ENCODE results near the gene E2F3. TPM values are rescaled to one million over a fixed set of nuclear protein-coding genes. Genes with fewer than 3 reads are reported as not detected.

The E2F3 gene
- polyA plus RNA-seq, 3 donors: 7.5 to 14.6 (median 8.9) TPM

- Mint-ChIP-seq H3K9me3 (peaks cover 0 to 2% (median 0%) of the 10 kb centered on the region in 7 donors), H3K27me3 (ENCODE audit: low read depth in 3 of 3) (no peaks in the 10 kb centered on the region), H3K4me3 (no peak overlapping the region), H3K36me3 (peaks cover 18 to 25% of the 10 kb centered on the region in 2 donors), H3K27ac (peak overlapping the region in 5 of 7 donors; percentile 30 to 83 (median 82)), H3K4me1 (peaks cover 58% of the 10 kb centered on the region)
- Histone ChIP-seq H3K27ac (ENCODE audit: low read depth in 1 of 2, low read length in 2 of 2) (peak overlapping the region in 1 of 2 donors; percentile 80), H3K9me3 (replicated peaks in 1 of 2; ENCODE audit: control insufficient read depth in 1 of 2, insufficient read depth in 1 of 2, low read length in 2 of 2) (no peaks in the 10 kb centered on the region), H3K9ac (ENCODE audit: insufficient read depth, low read length, poor library complexity, severe bottlenecking) (no peak overlapping the region), H3K4me1 (ENCODE audit: control insufficient read depth in 1 of 2, insufficient read depth in 2 of 2, low read length in 2 of 2) (peaks cover 46 to 49% of the 10 kb centered on the region in 2 donors), H3K79me2 (ENCODE audit: insufficient read depth, low read length) (peaks cover 100% of the 10 kb centered on the region), H3K4me2 (replicated peaks; ENCODE audit: extremely low read depth, low read length, poor library complexity, severe bottlenecking) (no peak overlapping the region), H3K36me3 (replicated peaks in 1 of 2; ENCODE audit: control insufficient read depth in 1 of 2, insufficient read depth in 2 of 2, low read length in 2 of 2) (peaks cover 5 to 14% of the 10 kb centered on the region in 2 donors), H4K20me1 (ENCODE audit: insufficient read depth, low read length) (peaks cover 93% of the 10 kb centered on the region), H2AFZ (ENCODE audit: insufficient read depth, low read depth, low read length, poor library complexity, severe bottlenecking) (no peak overlapping the region), H3K27me3 (ENCODE audit: control insufficient read depth in 2 of 2, insufficient read depth in 2 of 2, low read length in 2 of 2) (no peaks in the 10 kb centered on the region), H3K4me3 (replicated peaks in 1 of 3; ENCODE audit: low read depth in 2 of 3, low read length in 3 of 3) (no peak overlapping the region)
- no peak for DNase-seq
- WGBS (ENCODE audit: insufficient coverage): 80% methylated on average over 3 of the region's 3 CpGs
- intact Hi-C loops (cut with micrococcal nuclease): no loop called here
- no peak for TF ChIP-seq CTCF (IDR thresholded peaks at IDR 0.05)
Observed at GRCh38 chr6:20426177-20427082, 24.8 kb downstream of the E2F3 start.

- Mint-ChIP-seq H3K36me3 (peaks cover 21 to 36% of the 10 kb centered on the region in 2 donors), H3K4me3 (peak overlapping the region in 1 of 2 donors; percentile 22), H3K4me1 (peaks cover 50% of the 10 kb centered on the region), H3K9me3 (no peaks in the 10 kb centered on the region), H3K27me3 (ENCODE audit: low read depth in 3 of 3) (no peaks in the 10 kb centered on the region), H3K27ac (peak overlapping the region; percentile 75 to 94 (median 84))
- H4K20me1 ChIP-seq (ENCODE audit: insufficient read depth, low read length): peaks cover 93% of the 10 kb centered on the region
- H3K79me2 ChIP-seq (ENCODE audit: insufficient read depth, low read length): peaks cover 100% of the 10 kb centered on the region
- TF ChIP-seq CTCF (IDR thresholded peaks at IDR 0.05): no peak
- H3K27me3 ChIP-seq (ENCODE audit: control insufficient read depth in 2 of 2, insufficient read depth in 2 of 2, low read length in 2 of 2): no peaks in the 10 kb centered on the region
- H2AFZ ChIP-seq (ENCODE audit: insufficient read depth, low read depth, low read length, poor library complexity, severe bottlenecking): peak overlapping the region; percentile 15
- H3K9ac ChIP-seq (ENCODE audit: insufficient read depth, low read length, poor library complexity, severe bottlenecking): no peak overlapping the region
- H3K36me3 ChIP-seq (replicated peaks in 1 of 2; ENCODE audit: control insufficient read depth in 1 of 2, insufficient read depth in 2 of 2, low read length in 2 of 2): peaks cover 10 to 27% of the 10 kb centered on the region in 2 donors
- peak overlapping the region; percentile 53 to 76 for H3K27ac ChIP-seq (ENCODE audit: low read depth in 1 of 2, low read length in 2 of 2)
- 83% methylated on average over 1 of the region's 6 CpGs for WGBS (ENCODE audit: insufficient coverage)
- H3K4me1 ChIP-seq (ENCODE audit: control insufficient read depth in 1 of 2, insufficient read depth in 2 of 2, low read length in 2 of 2): peaks cover 46 to 49% of the 10 kb centered on the region in 2 donors
- H3K4me3 ChIP-seq (replicated peaks in 1 of 3; ENCODE audit: low read depth in 2 of 3, low read length in 3 of 3): peak overlapping the region in 1 of 3 experiments; percentile 3
- H3K9me3 ChIP-seq (replicated peaks in 1 of 2; ENCODE audit: control insufficient read depth in 1 of 2, insufficient read depth in 1 of 2, low read length in 2 of 2): no peaks in the 10 kb centered on the region
- intact Hi-C loops (cut with micrococcal nuclease): no loop called here
- H3K4me2 ChIP-seq (replicated peaks; ENCODE audit: extremely low read depth, low read length, poor library complexity, severe bottlenecking): peak overlapping the region; percentile 22
- no peak for DNase-seq
Observed at GRCh38 chr6:20427856-20428255, 26.2 kb downstream of the E2F3 start.

Measured in CD14-positive monocyte (primary cell).